ENCODE results near the gene NOTCH4. TPM values are rescaled to one million over a fixed set of nuclear protein-coding genes. Genes with fewer than 3 reads are reported as not detected.

The NOTCH4 gene
- total RNA-seq, result 0.44 and 1.1 TPM in 2 replicates

GRCh38 chr6:32223258-32224235 is at the start of gene NOTCH4:
NOTCH4 (minus strand) TSS chr6:32224067; CDS start chr6:32223928, 139 bp downstream.

GRCh38 chr6:32192608-32193039 is 31.2 kb downstream of the NOTCH4 start, which contains the start of gene GPSM3:
GPSM3 (minus strand) TSS chr6:32192643; CDS start chr6:32192513, 130 bp downstream.

DNA sequence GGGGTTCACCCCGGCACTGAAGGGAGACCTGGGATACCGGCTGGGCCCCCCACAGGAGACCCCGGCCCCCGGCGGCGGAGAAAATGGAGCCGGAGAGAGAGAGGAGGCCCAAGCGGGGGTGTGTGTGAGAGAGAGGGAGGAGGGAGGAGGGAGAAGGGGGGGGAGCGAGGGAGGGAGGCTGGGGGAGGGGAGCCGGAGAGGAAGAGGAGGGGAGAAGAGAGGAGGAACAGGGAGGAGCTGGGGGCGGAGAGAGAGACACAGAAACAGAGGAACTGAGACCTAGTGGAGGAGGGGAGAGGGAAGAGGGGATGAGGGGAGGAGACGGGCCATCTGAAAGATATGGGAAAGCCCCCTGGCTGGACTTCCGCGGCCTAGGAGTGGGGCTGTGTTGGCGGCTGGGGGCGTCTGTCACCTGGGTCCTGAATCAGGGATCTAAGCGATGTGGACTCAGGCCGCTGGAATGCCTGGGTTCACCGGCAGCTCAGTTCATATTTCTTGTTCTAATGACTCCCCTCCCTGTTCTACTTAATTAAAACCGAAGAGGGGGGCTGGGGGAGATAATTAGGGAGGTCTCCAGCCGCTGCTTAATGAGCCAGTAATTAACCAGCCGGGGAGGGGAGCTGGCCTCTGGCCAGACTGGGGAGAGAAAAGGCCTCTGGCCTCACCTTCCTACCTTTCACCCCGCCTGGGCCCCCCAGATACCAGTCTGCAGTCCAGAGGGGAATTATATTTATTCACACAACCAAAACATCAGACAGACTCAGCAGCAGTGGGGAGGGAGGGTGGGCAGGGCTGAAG is 33.6 kb downstream of the NOTCH4 start, which contains the start of gene PBX2:
Gene PBX2, minus strand, starts transcription at position 149 of the 798 bp plus-strand sequence. CDS start 287 bp downstream, outside the sequence.

DNA sequence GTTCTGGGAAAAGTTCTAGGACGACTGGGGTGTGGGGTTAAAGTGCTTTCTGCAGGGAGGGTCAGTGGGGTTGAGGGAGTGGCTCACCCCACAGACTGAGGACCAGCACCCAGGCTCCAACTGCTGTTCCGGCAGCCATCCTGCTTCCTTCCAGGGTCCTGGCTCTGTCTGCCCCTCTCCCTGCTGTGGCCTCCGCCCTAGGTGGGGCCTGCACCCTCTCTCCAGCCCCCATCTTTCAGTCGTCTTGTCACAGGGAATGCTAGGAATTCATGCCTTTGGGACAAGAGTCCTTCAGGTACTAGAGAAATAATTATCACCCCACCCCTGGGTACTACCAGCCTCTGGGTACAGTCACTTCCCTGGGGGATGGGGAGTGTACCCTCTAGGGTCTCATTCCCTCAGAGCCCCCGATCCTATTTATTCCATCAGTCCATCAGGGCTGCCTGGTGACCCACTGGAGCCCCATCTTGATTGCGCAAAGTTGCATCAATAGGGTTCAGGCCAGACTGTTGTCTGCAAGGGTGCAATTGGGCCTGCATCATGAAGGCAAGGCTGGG is 39.7 kb downstream of the NOTCH4 start, which contains the start of gene AGER:
Gene AGER, minus strand, starts transcription at position 170 of the 557 bp plus-strand sequence. Its CDS starts 31 bp downstream, at position 139.

DNA sequence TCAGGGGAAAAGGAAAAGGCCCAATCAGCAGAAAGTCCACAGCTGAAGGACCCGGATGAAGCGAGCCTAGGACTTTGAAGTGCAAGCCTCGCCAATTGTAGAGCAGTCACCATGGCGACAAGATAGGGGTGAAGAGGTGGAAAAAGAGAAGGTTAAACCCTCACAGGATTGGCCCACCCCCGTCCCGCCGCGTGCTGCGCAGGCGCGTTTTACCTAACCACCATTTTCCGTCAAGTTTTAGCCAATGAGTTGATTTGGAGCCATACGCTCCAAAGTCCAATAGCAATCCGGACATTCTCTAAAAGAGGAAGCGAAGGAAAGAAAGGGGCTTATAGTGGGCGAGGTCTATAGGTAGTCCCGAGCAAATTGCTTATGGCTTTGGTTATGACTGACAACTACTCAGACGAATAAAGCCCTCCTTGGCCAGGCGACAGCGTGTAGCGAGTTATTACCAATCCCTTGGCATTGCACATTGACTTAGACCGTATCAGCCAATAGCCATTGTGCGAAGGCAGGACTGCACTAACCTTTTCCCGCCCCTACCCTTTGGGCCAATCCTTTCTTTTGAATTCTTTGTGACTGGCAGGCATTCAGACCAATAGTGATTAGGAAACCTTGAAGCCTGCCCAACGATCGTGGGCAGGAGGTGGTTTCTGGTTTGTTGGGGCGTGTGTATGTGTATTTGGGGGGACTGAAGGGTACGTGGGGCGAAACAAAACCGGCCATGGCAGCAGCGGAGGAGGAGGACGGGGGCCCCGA is 45.9 kb downstream of the NOTCH4 start, which contains the start of gene RNF5:
Gene RNF5, plus strand, starts transcription at position 618 of the 759 bp plus-strand sequence. Its CDS starts 107 bp downstream, at position 725.

GRCh38 chr6:32175711-32176475 is 48.0 kb downstream of the NOTCH4 start, which contains the start of gene AGPAT1:
AGPAT1 (minus strand) TSS chr6:32176084; CDS start chr6:32171496, 4,588 bp downstream.

GRCh38 chr6:32164295-32164694 is 59.6 kb downstream of the NOTCH4 start, which contains the start of gene EGFL8:
EGFL8 (plus strand) TSS chr6:32164595; CDS start chr6:32166166, 1,571 bp downstream.

GRCh38 chr6:32153564-32154513 is 70.0 kb downstream of the NOTCH4 start, which contains the start of gene PPT2:
PPT2 (plus strand) TSS chr6:32154141; CDS start chr6:32154595, 454 bp downstream.

DNA sequence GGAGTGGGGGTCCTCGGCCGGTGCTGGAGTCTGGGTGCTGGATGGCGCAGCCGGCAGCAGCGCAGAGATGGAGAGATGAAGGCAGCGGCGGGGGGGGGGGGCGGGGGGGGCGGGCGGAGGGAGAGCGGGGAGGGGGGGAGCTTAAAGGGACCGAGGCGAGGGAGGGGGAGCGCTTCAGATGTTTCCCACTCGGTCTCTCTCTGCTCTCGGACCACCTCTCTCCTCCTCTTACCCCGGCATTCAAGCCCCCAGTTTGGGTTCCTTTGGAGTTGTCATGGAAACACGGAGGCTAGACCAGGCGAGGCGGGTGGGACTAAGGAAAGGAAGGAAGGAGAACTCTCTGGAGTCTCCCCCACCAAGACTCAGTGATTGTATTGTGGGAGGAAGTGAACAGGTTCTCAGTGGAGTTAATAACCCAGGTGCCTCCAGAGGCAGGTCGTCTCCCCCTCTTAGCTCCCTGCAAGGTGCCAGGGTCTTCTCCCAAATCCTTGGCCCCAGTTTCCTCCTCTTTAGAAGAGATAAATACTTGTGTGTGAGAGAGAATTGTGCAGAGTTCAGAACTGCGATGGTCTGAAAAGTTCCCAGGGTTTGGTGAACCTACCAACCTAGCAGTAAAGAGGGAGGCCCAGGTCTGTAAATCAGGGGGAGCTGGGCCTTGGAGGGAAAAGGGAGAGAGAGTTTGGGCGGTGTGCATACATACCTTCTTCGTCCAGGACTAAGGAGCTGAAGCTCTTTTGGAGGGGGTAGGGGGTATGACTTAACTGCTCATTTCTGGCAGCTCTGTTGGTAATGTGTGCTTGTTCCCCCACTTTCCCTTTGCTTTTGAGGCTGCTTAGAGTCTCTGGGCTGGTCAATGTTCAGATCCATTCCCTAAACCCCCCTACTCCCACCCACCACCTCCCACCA is 71.8 kb downstream of the NOTCH4 start, which contains the start of gene PRRT1:
Gene PRRT1, minus strand, starts transcription at position 77 of the 906 bp plus-strand sequence. CDS start 112 bp downstream, outside the sequence.

Small RNA genes lying within 50 kb of the gene (small RNA-seq; reads per million reads assigned to genes)
- gene AL662884.1 (ENCODE audit: low replicate concordance) (not detected), gene MIR6833 (ENCODE audit: low replicate concordance) (not detected)

Other genes with a start within 250 kb of the NOTCH4 start
- gene C4A, start 242.0 kb downstream of the NOTCH4 start, total RNA-seq, result 1.7 and 10.3 TPM in 2 replicates
- 1.4 and 6.3 TPM in 2 replicates for gene C4B, start 209.3 kb downstream of the NOTCH4 start, total RNA-seq
- not detected in 2 replicates for gene CYP21A2, start 185.7 kb downstream of the NOTCH4 start, total RNA-seq
- 3.0 and 81.8 TPM in 2 replicates for gene TNXB, start 114.7 kb downstream of the NOTCH4 start, total RNA-seq
- gene ATF6B, start 95.8 kb downstream of the NOTCH4 start, total RNA-seq, result 28.8 and 39.2 TPM in 2 replicates
- 5.9 and 6.4 TPM in 2 replicates for gene FKBPL, start 93.8 kb downstream of the NOTCH4 start, total RNA-seq
- 0.29 and 0.44 TPM in 2 replicates for gene PRRT1, start 72.1 kb downstream of the NOTCH4 start, total RNA-seq
- 25.8 and 46.8 TPM in 2 replicates for gene PPT2, start 69.9 kb downstream of the NOTCH4 start, total RNA-seq
- 0.44 and 0.86 TPM in 2 replicates for gene EGFL8, start 59.5 kb downstream of the NOTCH4 start, total RNA-seq
- gene AGPAT1, start 48.0 kb downstream of the NOTCH4 start, total RNA-seq, result 43.3 and 48.4 TPM in 2 replicates
- gene RNF5, start 45.7 kb downstream of the NOTCH4 start, total RNA-seq, result 24.3 and 35.6 TPM in 2 replicates
- 0.29 and 0.66 TPM in 2 replicates for gene AGER, start 39.8 kb downstream of the NOTCH4 start, total RNA-seq
- 51.4 and 57.8 TPM in 2 replicates for gene PBX2, start 33.9 kb downstream of the NOTCH4 start, total RNA-seq
- gene GPSM3, start 31.4 kb downstream of the NOTCH4 start, total RNA-seq, result 5.5 and 10.9 TPM in 2 replicates
- gene TSBP1, start 147.8 kb upstream of the NOTCH4 start, total RNA-seq, result not detected in 2 replicates
- gene BTNL2, start 183.1 kb upstream of the NOTCH4 start, total RNA-seq, result not detected in 2 replicates
- 0.22 and 0.72 TPM in 2 replicates for gene HLA-DRA, start 215.8 kb upstream of the NOTCH4 start, total RNA-seq